Neuron (in vitro differentiated cells): ENCODE measurements around the gene GPR132.
A peak's percentile ranks its signal among the peaks of the same experiment; 100 is the strongest.
"Not testable (repeated sequence)": the region's sequence is repeated elsewhere in the genome, so short reads cannot be mapped to it uniquely, and the experiment has no call there.

Source experiments
- H2AFZ ChIP-seq: one replicate; pipeline ENCODE4 v1.6.1; 2013; ENCODE audit warnings: low read depth, mild to moderate bottlenecking, inconsistent platforms, low read length, moderate library complexity
- H3K27me3 ChIP-seq: one replicate; pipeline ENCODE4 v1.6.1; 2013; ENCODE audit warnings: low read length; ENCODE audit not compliant: insufficient read depth
- H3K36me3 ChIP-seq: one replicate; pipeline ENCODE4 v1.6.1; 2013; ENCODE audit warnings: low read length; ENCODE audit not compliant: insufficient read depth
- H3K4me1 ChIP-seq: one replicate; pipeline ENCODE4 v1.6.1; 2013; ENCODE audit warnings: low read length; ENCODE audit not compliant: insufficient read depth
- H3K4me3 ChIP-seq: 2 replicates; pipeline ENCODE4 v1.5.1; 2013; ENCODE audit warnings: mild to moderate bottlenecking, low read length, moderate library complexity
- H3K9me3 ChIP-seq: one replicate; pipeline ENCODE4 v1.6.1; 2013; ENCODE audit warnings: low read length

GPR132 gene

GRCh38 chr14:105029402-105029801 lies 35.8 kb downstream of the GPR132 start:
- Histone ChIP-seq H3K4me1 (peaks cover 4% of the 10 kb centered on the region), H3K36me3 (no peaks in the 10 kb centered on the region), H3K27me3 (peaks cover 21% of the 10 kb centered on the region), H3K9me3 (peaks cover 8% of the 10 kb centered on the region), H3K4me3 (no peak overlapping the region), H2AFZ (no peak overlapping the region)

GRCh38 chr14:105028251-105028927 lies 36.8 kb downstream of the GPR132 start:
- peaks cover 3% of the 10 kb centered on the region for H3K9me3 ChIP-seq
- H3K4me1 ChIP-seq, result peaks cover 4% of the 10 kb centered on the region
- H3K36me3 ChIP-seq, result no peaks in the 10 kb centered on the region
- H3K4me3 ChIP-seq, result no peak overlapping the region
- peaks cover 11% of the 10 kb centered on the region for H3K27me3 ChIP-seq
- no peak overlapping the region for H2AFZ ChIP-seq

- H3K4me1 ChIP-seq, H3K4me3 ChIP-seq, H3K36me3 ChIP-seq, H3K27me3 ChIP-seq, H2AFZ ChIP-seq, H3K9me3 ChIP-seq: not testable (repeated sequence)
Measured at GRCh38 chr14:105027718-105028117, 37.5 kb downstream of the GPR132 start.

- Histone ChIP-seq H3K27me3 (no peaks in the 10 kb centered on the region), H3K4me1 (peaks cover 4% of the 10 kb centered on the region), H3K4me3 (no peak overlapping the region), H3K36me3 (no peaks in the 10 kb centered on the region), H2AFZ (no peak overlapping the region), H3K9me3 (no peaks in the 10 kb centered on the region)
Measured at GRCh38 chr14:105026802-105027563, 38.2 kb downstream of the GPR132 start.

- Histone ChIP-seq H3K9me3 (no peaks in the 10 kb centered on the region), H3K4me1 (peaks cover 4% of the 10 kb centered on the region), H3K4me3 (no peak overlapping the region), H2AFZ (no peak overlapping the region), H3K27me3 (no peaks in the 10 kb centered on the region), H3K36me3 (no peaks in the 10 kb centered on the region)
Measured at GRCh38 chr14:105026033-105026785, 39.0 kb downstream of the GPR132 start.

GRCh38 chr14:105025429-105025828 lies 39.8 kb downstream of the GPR132 start:
- Histone ChIP-seq H3K4me1 (peaks cover 4% of the 10 kb centered on the region), H3K27me3 (no peaks in the 10 kb centered on the region), H3K36me3 (no peaks in the 10 kb centered on the region), H3K9me3 (no peaks in the 10 kb centered on the region), H3K4me3 (no peak overlapping the region), H2AFZ (no peak overlapping the region)

GRCh38 chr14:105023791-105024480 lies 41.3 kb downstream of the GPR132 start:
- Histone ChIP-seq H3K9me3 (no peaks in the 10 kb centered on the region), H3K36me3 (no peaks in the 10 kb centered on the region), H3K4me3 (no peak overlapping the region), H2AFZ (no peak overlapping the region), H3K4me1 (peaks cover 10% of the 10 kb centered on the region), H3K27me3 (no peaks in the 10 kb centered on the region)

GRCh38 chr14:105023144-105023543 lies 42.1 kb downstream of the GPR132 start:
- H3K4me3 ChIP-seq, result no peak overlapping the region
- no peaks in the 10 kb centered on the region for H3K36me3 ChIP-seq
- no peak overlapping the region for H2AFZ ChIP-seq
- H3K27me3 ChIP-seq, result no peaks in the 10 kb centered on the region
- H3K9me3 ChIP-seq, result no peaks in the 10 kb centered on the region
- peaks cover 14% of the 10 kb centered on the region for H3K4me1 ChIP-seq

- Histone ChIP-seq H3K9me3 (no peaks in the 10 kb centered on the region), H3K4me1 (peaks cover 14% of the 10 kb centered on the region), H3K27me3 (no peaks in the 10 kb centered on the region), H3K36me3 (no peaks in the 10 kb centered on the region), H2AFZ (no peak overlapping the region), H3K4me3 (peak overlapping the region; percentile 78)
Measured at GRCh38 chr14:105022276-105022670, 43.0 kb downstream of the GPR132 start.

- Histone ChIP-seq H3K27me3 (no peaks in the 10 kb centered on the region), H3K9me3 (no peaks in the 10 kb centered on the region), H3K4me1 (peaks cover 14% of the 10 kb centered on the region), H2AFZ (peak overlapping the region; percentile 57), H3K4me3 (peak overlapping the region; percentile 78), H3K36me3 (no peaks in the 10 kb centered on the region)
Measured at GRCh38 chr14:105021656-105022275, 43.5 kb downstream of the GPR132 start.

- Histone ChIP-seq H2AFZ (peak within 1 kb of the TSS; percentile 57), H3K4me1 (peaks cover 14% of the 10 kb centered on the region), H3K9me3 (no peaks in the 10 kb centered on the region), H3K27me3 (no peaks in the 10 kb centered on the region), H3K4me3 (peak within 1 kb of the TSS; percentile 96), H3K36me3 (no peaks in the 10 kb centered on the region)
Measured at GRCh38 chr14:105020815-105021655, 44.2 kb downstream of the GPR132 start, which contains the start of gene CDCA4. CDCA4 (minus strand) TSS chr14:105021083; CDS start chr14:105011929, 9,154 bp downstream.
